GM12878 (cell line): Measurements from ENCODE around the gene PRRX2. TPM values are rescaled to one million over a fixed set of nuclear protein-coding genes. Genes with fewer than 3 reads are reported as not detected.

Source experiments
- ATAC-seq: fragments of 200-7000 bp; cut with Tn5 transposase; 3 replicates; pipeline ENCODE4 v1.9.1; 2020; ENCODE audit warnings: mild to moderate bottlenecking, moderate library complexity
- BruUV-seq: library from RNA; stranded (reverse); fragments of 400-500 nt; replicated peaks from 2 replicates; lab custom pipeline; 2021; lab: Mats Ljungman, UMichigan
- CTCF ChIA-PET: fragments of 300-600 bp; sonication (Branson Sonifier 250); formaldehyde crosslinking; extraction: SDS; loops from one replicate; lab custom pipeline; 2021; ENCODE audit warnings: inconsistent platforms; lab: Yijun Ruan, JAX
- POLR2A ChIA-PET: fragments of 350-600 bp; formaldehyde crosslinking; extraction: SDS; loops from one replicate; lab custom pipeline; 2021; ENCODE audit warnings: inconsistent platforms; lab: Charles Lee
- RAD21 ChIA-PET: fragments of 300-600 bp; sonication (Branson Sonifier 250); formaldehyde crosslinking; loops from one replicate; lab custom pipeline; 2023; ENCODE audit warnings: antibody characterized with exemption; ENCODE audit not compliant: unreplicated experiment; lab: Charles Lee
- SMC1A ChIA-PET: fragments of 300-600 bp; sonication (Branson Sonifier 250); formaldehyde crosslinking; loops from one replicate; lab custom pipeline; 2023; ENCODE audit not compliant: unreplicated experiment, uncharacterized antibody; lab: Charles Lee
- DNase-seq: peaks from one replicate; pipeline ENCODE4 v3.0.0-alpha.2; 2011; ENCODE audit warnings: low read depth, low spot score
- FAIRE-seq: peaks from 3 replicates; lab custom pipeline; 2011; peaks lifted over from hg19 to GRCh38; lab: Jason Lieb, UNC
- H2AFZ ChIP-seq: 2 replicates; pipeline ENCODE4 v1.6.0; 2011; ENCODE audit warnings: low read depth, low read length, control low read depth; ENCODE audit not compliant: control insufficient read depth
- H3K27ac ChIP-seq: 2 replicates; pipeline ENCODE4 v1.5.1; 2011; ENCODE audit warnings: control low read depth; ENCODE audit not compliant: control insufficient read depth, insufficient read depth
- H3K27me3 ChIP-seq, 2 experiments: replicated peaks in 1 of 2; 2 replicates each; pipeline versions ENCODE4 v1.6.0 to v1.6.1; 2011; ENCODE audit warnings: low read length in 1 of 2; ENCODE audit not compliant: control insufficient read depth in 2 of 2, insufficient read depth in 2 of 2
- H3K36me3 ChIP-seq, 2 experiments: 2 replicates each; pipeline ENCODE4 v1.5.1; 2011; ENCODE audit warnings: low read length in 1 of 2; ENCODE audit not compliant: control insufficient read depth in 2 of 2, insufficient read depth in 2 of 2
- H3K4me1 ChIP-seq: 2 replicates; pipeline ENCODE4 v1.6.1; 2011; ENCODE audit warnings: mild to moderate bottlenecking, low read length, moderate library complexity, mixed read lengths; ENCODE audit not compliant: control insufficient read depth, insufficient read depth
- H3K4me2 ChIP-seq: 2 replicates; pipeline ENCODE4 v1.6.0; 2011; ENCODE audit warnings: control low read depth; ENCODE audit not compliant: control insufficient read depth, insufficient read depth
- H3K4me3 ChIP-seq: fragments of 200-600 bp; sonication (generic); 2 replicates; pipeline ENCODE4 v1.5.1; 2016
- H3K79me2 ChIP-seq: 2 replicates; pipeline ENCODE4 v1.6.0; 2011; ENCODE audit warnings: low read length; ENCODE audit not compliant: control insufficient read depth, insufficient read depth
- H3K9ac ChIP-seq: 2 replicates; pipeline ENCODE4 v1.8.0; 2011; ENCODE audit warnings: low read length, control low read depth, mixed read lengths; ENCODE audit not compliant: control insufficient read depth, insufficient read depth
- H3K9me3 ChIP-seq: replicated peaks from 3 replicates; pipeline ENCODE4 v1.5.1; 2011; ENCODE audit warnings: mild to moderate bottlenecking, low read length; ENCODE audit not compliant: control insufficient read depth, insufficient read depth
- H4K20me1 ChIP-seq: 2 replicates; pipeline ENCODE4 v1.6.0; 2011; ENCODE audit not compliant: control insufficient read depth, insufficient read depth
- BHLHE40 ChIP-seq, 2 experiments: fragments of 450-650 bp in 1 of 2; IDR thresholded peaks; 2 replicates each; pipeline ENCODE4 v1.6.1; 2011 to 2017; ENCODE audit warnings: low read depth in 2 of 2, borderline replicate concordance in 1 of 2, improper control_type of control experiment in 1 of 2, low read length in 1 of 2, mild to moderate bottlenecking in 1 of 2
- ETV6 ChIP-seq, 2 experiments: fragments of 450-650 bp in 1 of 2; IDR thresholded peaks in 1 of 2; conservative IDR thresholded peaks in 1 of 2; 2 replicates each; pipeline ENCODE4 v1.6.1; 2014; ENCODE audit warnings: antibody characterized with exemption in 1 of 2, borderline replicate concordance in 1 of 2, low read depth in 1 of 2, mild to moderate bottlenecking in 1 of 2, moderate library complexity in 1 of 2
- IKZF2 ChIP-seq, 2 experiments: fragments of 450-650 bp; IDR thresholded peaks; 2 replicates each; pipeline ENCODE4 v1.6.1; 2017; ENCODE audit warnings: mild to moderate bottlenecking in 2 of 2, moderate library complexity in 2 of 2
- IRF4 ChIP-seq: IDR thresholded peaks from 2 replicates; pipeline ENCODE4 v1.6.1; 2011; ENCODE audit warnings: low read depth, low read length
- MTA3 ChIP-seq: IDR thresholded peaks from 2 replicates; pipeline ENCODE4 v1.6.1; 2012; ENCODE audit warnings: low read length, inconsistent platforms, borderline replicate concordance
- PAX8 ChIP-seq: fragments of 450-650 bp; IDR thresholded peaks from 2 replicates; pipeline ENCODE4 v1.6.1; 2017; ENCODE audit warnings: mild to moderate bottlenecking, moderate library complexity
- POLR2AphosphoS2 ChIP-seq: IDR thresholded peaks from 2 replicates; pipeline ENCODE4 v1.6.1; 2011; ENCODE audit warnings: low read depth, mild to moderate bottlenecking, low read length, improper control_type of control experiment, moderate library complexity
- SMARCA5 ChIP-seq: fragments of 450-650 bp; IDR thresholded peaks from 2 replicates; pipeline ENCODE4 v1.6.1; 2017; ENCODE audit warnings: mild to moderate bottlenecking
- ZNF384 ChIP-seq: IDR thresholded peaks from 2 replicates; pipeline ENCODE4 v1.6.1; 2012; ENCODE audit warnings: low read depth, mild to moderate bottlenecking, low read length, improper control_type of control experiment, borderline replicate concordance
- ZNF622 ChIP-seq: fragments of 450-650 bp; IDR thresholded peaks from 2 replicates; pipeline ENCODE4 v1.6.1; 2017; ENCODE audit warnings: mild to moderate bottlenecking, inconsistent platforms
- ZSCAN29 ChIP-seq: fragments of 450-650 bp; IDR thresholded peaks from 2 replicates; pipeline ENCODE4 v1.6.1; 2017; ENCODE audit warnings: mild to moderate bottlenecking, moderate library complexity
- WGBS: methylation state at CpG from one replicate; pipeline ENCODE4 v1.1.6; 2016; ENCODE audit warnings: low lambda C conversion rate; ENCODE audit not compliant: insufficient replicate concordance, insufficient coverage; ENCODE audit errors: missing lambda C conversion rate; 5-methylcytosine and 5-hydroxymethylcytosine counted together
- in situ Hi-C: fragments of 300-500 bp; cut with MboI; formaldehyde crosslinking; loops from 9 replicates; pipeline ENCODE4 v1.14.3; 2018; ENCODE audit warnings: mixed read lengths
- intact Hi-C: fragments of 100-400 bp; cut with micrococcal nuclease; formaldehyde crosslinking; loops from one replicate; pipeline ENCODE4 v1.14.2; 2022; ENCODE audit not compliant: unreplicated experiment
- polyA plus RNA-seq, 11 experiments: library from polyadenylated mRNA; depleted of rRNA in 4 of 11; unstranded in 6 of 11; stranded (reverse) in 5 of 11; fragments of >200 nt; fragmentation: Nextera tagmentation in 4 of 11; fragmentation: Illumina TruSeq in 1 of 11; extraction: Ambion mirVana in 4 of 11; extraction: Trizol in 1 of 11; gene quantifications; 1 replicate in 1 of 11; 2 replicates in 10 of 11; pipeline versions ENCODE4 v1.2.1 to v1.2.3, GENCODE V29; 2011 to 2016; ENCODE audit warnings: inconsistent platforms in 2 of 11, missing spikeins in 2 of 11, low read depth in 1 of 11
- total RNA-seq, 4 experiments: library from RNA; depleted of rRNA in 3 of 4; stranded (reverse); fragments of >200 nt in 3 of 4; fragmentation: Illumina TruSeq in 1 of 4; extraction: Trizol in 1 of 4; gene quantifications; 2 replicates each; pipeline versions ENCODE4 v1.2.1 to v1.2.3, GENCODE V29; 2013 to 2021
- TF ChIP-seq, protein P1 (sequence below): fragments of 450-650 bp; formaldehyde crosslinking; IDR thresholded peaks from 2 replicates; pipeline ENCODE4 v1.4.0; 2020; ENCODE audit warnings: mild to moderate bottlenecking, moderate library complexity
- TF ChIP-seq, protein P2 (sequence below): fragments of 450-650 bp; IDR thresholded peaks from 2 replicates; pipeline ENCODE4 v1.6.1; 2014; ENCODE audit warnings: mild to moderate bottlenecking

Gene PRRX2
- total and polyA plus RNA-seq, 10 of the 15 experiments (the other 5 are each of a cell fraction or from before 2014, with no cell fraction given), result not detected

DNA sequence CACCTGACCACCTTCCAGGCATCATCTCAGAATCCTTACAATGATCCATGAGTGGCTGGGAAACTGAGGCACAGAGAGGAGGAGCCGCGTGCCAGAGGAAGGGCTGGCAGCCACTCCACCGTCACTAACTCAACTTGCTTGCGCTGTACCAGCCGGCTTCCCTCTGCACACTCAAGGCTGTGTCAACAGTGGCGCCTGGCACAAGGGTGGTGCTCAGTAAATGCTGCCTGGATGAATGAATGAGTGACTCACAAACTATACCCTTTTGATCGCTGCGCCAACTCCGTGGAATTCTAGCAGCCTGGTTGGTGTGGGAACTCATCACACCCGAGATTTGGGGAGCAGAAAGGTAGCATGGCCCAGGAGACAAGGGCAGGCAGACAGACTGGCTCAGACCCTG is 21.9 kb downstream of the PRRX2 start:
- RAD21 ChIA-PET, result no interaction called here
- H3K79me2 ChIP-seq, result no peaks in the 10 kb centered on the region
- POLR2A ChIA-PET, result no interaction called here
- in situ Hi-C loops, result no loop called here
- TF ChIP-seq IKZF2 (IDR thresholded peaks at IDR 0.05), result no peak
- TF ChIP-seq MTA3, result no peak
- TF ChIP-seq POLR2AphosphoS2, result no peak
- TF ChIP-seq BHLHE40 (IDR thresholded peaks at IDR 0.05; ENCODE audit: borderline replicate concordance in 1 of 2, low read depth in 2 of 2, low read length in 1 of 2), result no peak
- no peak for TF ChIP-seq ETV6 (conservative IDR thresholded peaks at IDR 0.05 in 1 of 2, IDR thresholded peaks at IDR 0.05 in 1 of 2; ENCODE audit: borderline replicate concordance in 1 of 2, low read depth in 1 of 2)
- TF ChIP-seq ZSCAN29, result no peak
- TF ChIP-seq ZNF384, result no peak
- TF ChIP-seq, protein P1, sequence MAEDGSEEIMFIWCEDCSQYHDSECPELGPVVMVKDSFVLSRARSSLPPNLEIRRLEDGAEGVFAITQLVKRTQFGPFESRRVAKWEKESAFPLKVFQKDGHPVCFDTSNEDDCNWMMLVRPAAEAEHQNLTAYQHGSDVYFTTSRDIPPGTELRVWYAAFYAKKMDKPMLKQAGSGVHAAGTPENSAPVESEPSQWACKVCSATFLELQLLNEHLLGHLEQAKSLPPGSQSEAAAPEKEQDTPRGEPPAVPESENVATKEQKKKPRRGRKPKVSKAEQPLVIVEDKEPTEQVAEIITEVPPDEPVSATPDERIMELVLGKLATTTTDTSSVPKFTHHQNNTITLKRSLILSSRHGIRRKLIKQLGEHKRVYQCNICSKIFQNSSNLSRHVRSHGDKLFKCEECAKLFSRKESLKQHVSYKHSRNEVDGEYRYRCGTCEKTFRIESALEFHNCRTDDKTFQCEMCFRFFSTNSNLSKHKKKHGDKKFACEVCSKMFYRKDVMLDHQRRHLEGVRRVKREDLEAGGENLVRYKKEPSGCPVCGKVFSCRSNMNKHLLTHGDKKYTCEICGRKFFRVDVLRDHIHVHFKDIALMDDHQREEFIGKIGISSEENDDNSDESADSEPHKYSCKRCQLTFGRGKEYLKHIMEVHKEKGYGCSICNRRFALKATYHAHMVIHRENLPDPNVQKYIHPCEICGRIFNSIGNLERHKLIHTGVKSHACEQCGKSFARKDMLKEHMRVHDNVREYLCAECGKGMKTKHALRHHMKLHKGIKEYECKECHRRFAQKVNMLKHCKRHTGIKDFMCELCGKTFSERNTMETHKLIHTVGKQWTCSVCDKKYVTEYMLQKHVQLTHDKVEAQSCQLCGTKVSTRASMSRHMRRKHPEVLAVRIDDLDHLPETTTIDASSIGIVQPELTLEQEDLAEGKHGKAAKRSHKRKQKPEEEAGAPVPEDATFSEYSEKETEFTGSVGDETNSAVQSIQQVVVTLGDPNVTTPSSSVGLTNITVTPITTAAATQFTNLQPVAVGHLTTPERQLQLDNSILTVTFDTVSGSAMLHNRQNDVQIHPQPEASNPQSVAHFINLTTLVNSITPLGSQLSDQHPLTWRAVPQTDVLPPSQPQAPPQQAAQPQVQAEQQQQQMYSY (CRISPR knock-in tag), result no peak
- no peak for TF ChIP-seq PAX8
- TF ChIP-seq, protein P2, sequence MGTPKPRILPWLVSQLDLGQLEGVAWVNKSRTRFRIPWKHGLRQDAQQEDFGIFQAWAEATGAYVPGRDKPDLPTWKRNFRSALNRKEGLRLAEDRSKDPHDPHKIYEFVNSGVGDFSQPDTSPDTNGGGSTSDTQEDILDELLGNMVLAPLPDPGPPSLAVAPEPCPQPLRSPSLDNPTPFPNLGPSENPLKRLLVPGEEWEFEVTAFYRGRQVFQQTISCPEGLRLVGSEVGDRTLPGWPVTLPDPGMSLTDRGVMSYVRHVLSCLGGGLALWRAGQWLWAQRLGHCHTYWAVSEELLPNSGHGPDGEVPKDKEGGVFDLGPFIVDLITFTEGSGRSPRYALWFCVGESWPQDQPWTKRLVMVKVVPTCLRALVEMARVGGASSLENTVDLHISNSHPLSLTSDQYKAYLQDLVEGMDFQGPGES, result no peak
- TF ChIP-seq IRF4, result no peak
- no peak for TF ChIP-seq ZNF622
- no peak for TF ChIP-seq SMARCA5
- H3K4me3 ChIP-seq, result no peak overlapping the region
- DNase-seq, result no peak
- no peaks in the 10 kb centered on the region for H3K9me3 ChIP-seq
- H3K27me3 ChIP-seq, result no peaks in the 10 kb centered on the region; a peak in 1 of 4 replicates
- 54% methylated on average over 10 of the region's 10 CpGs for WGBS
- H3K36me3 ChIP-seq, result no peaks in the 10 kb centered on the region
- no peaks in the 10 kb centered on the region for H4K20me1 ChIP-seq
- CTCF ChIA-PET, result no interaction called here
- no peak for ATAC-seq
- no peak overlapping the region for H3K4me2 ChIP-seq
- no peaks in the 10 kb centered on the region for H3K4me1 ChIP-seq
- no peak overlapping the region for H3K9ac ChIP-seq
- H2AFZ ChIP-seq, result no peak overlapping the region
- FAIRE-seq, result no peak
- no peak overlapping the region for H3K27ac ChIP-seq
- no TSS peak for BruUV-seq
- SMC1A ChIA-PET, result no interaction called here
- intact Hi-C loops, result no loop called here
